ENCODE measurements around the gene PARD3.

- TF ChIP-seq RAD21 (IDR thresholded peaks at IDR 0.05; ENCODE audit: low read depth) (no peak), POLR2A (IDR thresholded peaks at IDR 0.05; ENCODE audit: borderline replicate concordance, extremely low read depth, insufficient read depth, insufficient read length) (no peak), EGR1 (IDR thresholded peaks at IDR 0.05; ENCODE audit: low read depth) (no peak), EZH2phosphoT487 (IDR thresholded peaks at IDR 0.05; ENCODE audit: borderline replicate concordance) (no peak)
- TF ChIP-seq, protein P1, sequence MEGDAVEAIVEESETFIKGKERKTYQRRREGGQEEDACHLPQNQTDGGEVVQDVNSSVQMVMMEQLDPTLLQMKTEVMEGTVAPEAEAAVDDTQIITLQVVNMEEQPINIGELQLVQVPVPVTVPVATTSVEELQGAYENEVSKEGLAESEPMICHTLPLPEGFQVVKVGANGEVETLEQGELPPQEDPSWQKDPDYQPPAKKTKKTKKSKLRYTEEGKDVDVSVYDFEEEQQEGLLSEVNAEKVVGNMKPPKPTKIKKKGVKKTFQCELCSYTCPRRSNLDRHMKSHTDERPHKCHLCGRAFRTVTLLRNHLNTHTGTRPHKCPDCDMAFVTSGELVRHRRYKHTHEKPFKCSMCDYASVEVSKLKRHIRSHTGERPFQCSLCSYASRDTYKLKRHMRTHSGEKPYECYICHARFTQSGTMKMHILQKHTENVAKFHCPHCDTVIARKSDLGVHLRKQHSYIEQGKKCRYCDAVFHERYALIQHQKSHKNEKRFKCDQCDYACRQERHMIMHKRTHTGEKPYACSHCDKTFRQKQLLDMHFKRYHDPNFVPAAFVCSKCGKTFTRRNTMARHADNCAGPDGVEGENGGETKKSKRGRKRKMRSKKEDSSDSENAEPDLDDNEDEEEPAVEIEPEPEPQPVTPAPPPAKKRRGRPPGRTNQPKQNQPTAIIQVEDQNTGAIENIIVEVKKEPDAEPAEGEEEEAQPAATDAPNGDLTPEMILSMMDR (IDR thresholded peaks at IDR 0.05 in 2 of 3, conservative IDR thresholded peaks at IDR 0.05 in 1 of 3; ENCODE audit: borderline replicate concordance in 1 of 3, insufficient read depth in 1 of 3, low read depth in 2 of 3, low read length in 2 of 3): no peak
- TF ChIP-seq, protein P2, sequence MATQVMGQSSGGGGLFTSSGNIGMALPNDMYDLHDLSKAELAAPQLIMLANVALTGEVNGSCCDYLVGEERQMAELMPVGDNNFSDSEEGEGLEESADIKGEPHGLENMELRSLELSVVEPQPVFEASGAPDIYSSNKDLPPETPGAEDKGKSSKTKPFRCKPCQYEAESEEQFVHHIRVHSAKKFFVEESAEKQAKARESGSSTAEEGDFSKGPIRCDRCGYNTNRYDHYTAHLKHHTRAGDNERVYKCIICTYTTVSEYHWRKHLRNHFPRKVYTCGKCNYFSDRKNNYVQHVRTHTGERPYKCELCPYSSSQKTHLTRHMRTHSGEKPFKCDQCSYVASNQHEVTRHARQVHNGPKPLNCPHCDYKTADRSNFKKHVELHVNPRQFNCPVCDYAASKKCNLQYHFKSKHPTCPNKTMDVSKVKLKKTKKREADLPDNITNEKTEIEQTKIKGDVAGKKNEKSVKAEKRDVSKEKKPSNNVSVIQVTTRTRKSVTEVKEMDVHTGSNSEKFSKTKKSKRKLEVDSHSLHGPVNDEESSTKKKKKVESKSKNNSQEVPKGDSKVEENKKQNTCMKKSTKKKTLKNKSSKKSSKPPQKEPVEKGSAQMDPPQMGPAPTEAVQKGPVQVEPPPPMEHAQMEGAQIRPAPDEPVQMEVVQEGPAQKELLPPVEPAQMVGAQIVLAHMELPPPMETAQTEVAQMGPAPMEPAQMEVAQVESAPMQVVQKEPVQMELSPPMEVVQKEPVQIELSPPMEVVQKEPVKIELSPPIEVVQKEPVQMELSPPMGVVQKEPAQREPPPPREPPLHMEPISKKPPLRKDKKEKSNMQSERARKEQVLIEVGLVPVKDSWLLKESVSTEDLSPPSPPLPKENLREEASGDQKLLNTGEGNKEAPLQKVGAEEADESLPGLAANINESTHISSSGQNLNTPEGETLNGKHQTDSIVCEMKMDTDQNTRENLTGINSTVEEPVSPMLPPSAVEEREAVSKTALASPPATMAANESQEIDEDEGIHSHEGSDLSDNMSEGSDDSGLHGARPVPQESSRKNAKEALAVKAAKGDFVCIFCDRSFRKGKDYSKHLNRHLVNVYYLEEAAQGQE (IDR thresholded peaks at IDR 0.05; ENCODE audit: low read depth): no peak
These were observed 72.6 kb downstream of the PARD3 start for GRCh38 chr10:34742456-34742855.

All from HCT116 (cell line).